NCI-H226 (cell line): ENCODE measurements around the gene GALR2.
"Not testable (repeated sequence)": the region's sequence is repeated elsewhere in the genome, so short reads cannot be mapped to it uniquely, and the experiment has no call there.

Source experiments
- DNase-seq: peaks from one replicate; pipeline ENCODE4 v3.0.0-alpha.2; 2015

Gene GALR2

DNA sequence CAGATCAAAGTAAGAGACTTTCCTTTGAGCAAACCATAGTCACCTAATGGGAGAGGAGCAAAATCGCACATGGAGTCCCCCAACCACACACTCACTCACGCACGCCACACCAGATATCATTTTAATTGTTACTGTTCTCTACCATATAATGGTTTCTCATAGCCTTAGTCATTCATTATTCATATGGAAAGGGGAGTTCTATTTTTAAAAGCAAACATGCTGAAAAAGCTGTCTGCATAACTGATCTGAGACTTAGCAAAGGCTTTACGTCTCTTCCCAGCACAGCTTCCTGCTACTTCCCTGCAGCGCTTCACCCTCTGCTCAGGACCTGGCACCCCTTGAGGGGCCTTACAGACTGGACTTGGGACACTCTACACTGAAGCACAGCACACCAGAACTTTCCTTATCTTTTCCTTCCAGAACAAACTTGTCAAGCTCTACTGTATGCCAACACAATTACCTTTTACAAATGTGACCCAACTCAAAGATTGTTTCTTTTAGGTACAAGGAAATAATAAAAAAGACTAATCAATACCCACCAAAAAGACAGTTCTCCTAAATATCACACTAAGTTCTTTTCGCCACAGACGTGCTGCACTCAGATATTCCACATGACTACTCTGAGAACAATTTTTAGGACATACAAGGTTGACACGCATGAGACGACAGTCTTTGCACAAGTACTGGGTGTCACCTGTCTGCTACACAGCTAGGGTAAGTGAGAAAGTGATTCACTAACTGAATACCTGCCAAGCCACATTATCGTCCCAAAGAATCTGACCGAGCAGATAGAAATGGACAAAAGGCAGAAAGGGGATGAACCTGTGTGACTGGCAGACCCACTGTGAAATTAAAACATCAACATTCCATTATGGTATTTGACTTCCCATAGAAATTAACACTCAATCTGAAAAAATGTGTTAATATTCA lies 23.8 kb upstream of the GALR2 start:
- no peak for DNase-seq

- no peak for DNase-seq
These were observed 23.0 kb upstream of the GALR2 start for GRCh38 chr17:76051561-76051960.

DNA sequence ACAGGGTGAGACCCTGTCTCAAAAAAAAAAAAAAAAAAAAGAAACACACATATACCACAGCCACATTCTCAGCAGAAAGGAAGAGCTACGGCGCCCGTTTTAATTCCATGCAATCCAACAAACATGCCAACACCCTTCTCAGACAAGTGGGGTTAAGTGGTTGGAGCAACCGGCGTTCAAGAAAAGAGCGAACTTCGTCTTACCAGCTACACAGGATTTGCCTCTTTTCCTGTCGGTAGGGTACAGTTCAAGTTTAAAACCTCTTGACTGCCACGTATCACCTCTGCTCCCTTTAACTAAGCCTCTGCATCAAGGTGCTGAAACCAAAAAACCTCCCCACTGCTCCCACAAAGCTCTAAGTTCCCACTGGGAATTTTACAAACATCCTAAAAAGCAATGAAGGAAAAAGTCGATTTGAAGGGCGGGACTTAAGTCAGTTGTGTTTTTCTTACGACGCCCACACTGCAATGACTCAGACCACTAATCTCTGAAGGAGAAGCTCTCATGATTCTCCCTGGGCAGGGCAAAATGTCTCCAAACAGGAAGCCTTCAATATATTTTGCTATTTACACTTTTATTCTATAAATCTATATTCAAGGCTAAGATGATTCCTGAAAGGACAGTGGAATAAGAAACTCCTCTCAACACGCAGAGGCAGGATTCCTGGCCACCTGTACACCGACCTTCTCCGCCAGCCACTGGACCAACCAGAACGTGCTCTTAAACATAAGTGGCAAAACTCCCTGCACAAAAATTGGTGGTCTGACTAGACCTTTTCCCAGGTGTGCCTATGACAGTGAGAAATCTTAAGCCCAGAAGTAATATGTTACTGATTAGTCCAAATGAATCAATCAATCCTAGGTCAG lies 21.1 kb upstream of the GALR2 start:
- DNase-seq, result peak; percentile 52

GRCh38 chr17:76054112-76054476 lies 20.5 kb upstream of the GALR2 start:
- peak; percentile 20 for DNase-seq

GRCh38 chr17:76056882-76057281 lies 17.7 kb upstream of the GALR2 start:
- no peak for DNase-seq

GRCh38 chr17:76058264-76058663 lies 16.3 kb upstream of the GALR2 start:
- DNase-seq, result not testable (repeated sequence)

DNA sequence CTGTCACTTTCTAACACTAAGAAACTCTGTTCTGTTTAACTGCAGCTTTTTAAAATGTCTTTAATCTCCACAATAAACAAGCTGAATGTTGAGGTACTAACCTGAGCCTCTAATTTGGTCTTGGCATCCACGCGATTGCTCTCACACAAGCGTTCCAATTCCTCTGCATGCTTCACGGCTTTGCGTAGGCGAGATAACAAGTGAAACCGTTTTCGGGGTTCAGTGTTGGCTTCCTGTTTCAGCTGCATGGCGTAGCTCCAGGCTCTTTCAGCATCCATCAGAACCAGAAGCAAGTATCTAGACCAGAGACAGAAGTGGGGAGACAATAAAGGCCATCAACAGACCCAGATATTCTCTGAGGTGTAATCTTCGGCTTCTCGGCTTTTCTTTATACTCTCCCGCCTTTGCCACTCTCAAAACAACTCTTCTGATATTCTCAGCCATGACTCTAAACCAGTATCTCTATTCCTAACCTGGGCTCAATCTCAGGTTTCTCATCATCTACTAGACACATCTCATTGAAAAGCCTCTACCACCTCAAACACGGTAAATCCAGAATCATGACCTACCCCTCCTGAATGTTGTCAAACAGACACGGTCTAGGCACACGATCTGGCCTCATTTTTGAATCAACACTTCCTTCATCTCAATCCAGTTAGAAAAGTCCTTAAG lies 10.6 kb upstream of the GALR2 start:
- DNase-seq, result no peak

GRCh38 chr17:76065775-76066174 lies 8.8 kb upstream of the GALR2 start:
- DNase-seq, result no peak

DNA sequence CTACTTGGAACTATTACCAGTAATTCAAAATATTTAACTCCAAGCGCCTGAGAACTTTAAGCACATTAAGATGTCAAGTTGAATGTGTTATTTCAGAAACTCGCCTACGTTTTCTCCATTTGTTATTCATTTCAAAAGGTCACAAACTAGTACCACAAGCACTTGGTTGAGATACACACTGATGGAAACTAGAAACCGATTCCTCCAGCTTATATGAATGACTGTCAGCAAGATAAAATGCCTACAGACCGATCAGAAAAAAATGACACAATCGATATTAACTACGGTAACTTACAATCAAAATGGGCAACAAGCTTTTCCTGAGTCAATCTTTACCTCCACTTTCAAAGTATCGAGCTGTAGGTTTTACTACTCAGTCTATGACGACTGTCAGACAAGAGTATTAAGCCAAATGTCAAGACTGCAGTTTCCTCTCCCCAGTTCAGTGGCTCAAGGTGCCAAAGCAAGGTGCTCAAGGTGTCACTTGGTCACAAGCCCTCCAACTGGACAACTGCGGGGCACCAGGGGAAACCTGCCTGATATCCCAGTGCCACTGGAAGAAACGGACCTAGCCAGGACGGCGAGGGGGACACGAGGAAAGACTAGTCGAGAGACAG lies 2.9 kb upstream of the GALR2 start:
- no peak for DNase-seq

DNA sequence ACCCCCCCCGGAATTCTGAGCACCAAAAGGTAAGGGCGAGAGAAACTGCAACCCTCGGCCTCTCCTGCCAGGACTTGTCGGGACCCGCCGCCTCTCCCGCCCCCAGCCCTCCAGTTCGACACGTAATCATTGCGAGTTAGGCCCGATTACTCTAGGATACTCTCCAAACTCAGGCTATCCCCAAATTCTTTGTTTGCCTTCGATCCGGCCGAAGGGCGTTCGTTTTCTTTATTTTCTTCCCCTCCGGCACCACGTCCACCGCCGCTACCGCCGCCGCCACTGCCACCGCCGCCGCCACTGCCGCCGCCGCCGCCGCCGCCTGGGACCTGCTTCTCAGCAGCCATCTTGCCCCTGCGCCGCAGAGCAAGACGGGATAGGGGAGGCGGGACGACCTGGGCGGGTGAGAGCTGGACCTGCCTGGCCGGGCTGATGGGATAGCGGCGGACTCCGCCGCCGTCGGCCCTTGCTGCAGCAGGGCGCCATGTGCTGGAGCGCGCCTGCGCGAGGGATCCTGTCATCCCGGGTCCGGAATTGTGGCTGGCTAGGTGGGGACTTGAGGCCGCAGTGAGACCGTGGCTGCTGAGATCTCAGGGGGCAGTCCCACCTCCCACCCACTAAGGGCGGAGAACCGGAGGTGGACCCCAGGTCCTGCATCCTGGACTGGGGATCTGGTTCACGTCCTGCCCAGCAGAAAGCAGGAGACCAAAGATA lies 2.3 kb upstream of the GALR2 start, which contains the start of gene SRP68:
TSS of gene SRP68 (minus strand) at position 370 of the 711 bp plus-strand sequence. CDS start at position 344, 26 bp downstream.
- peak; percentile 90 for DNase-seq

GRCh38 chr17:76075364-76076145 lies 974 bp downstream of the GALR2 start:
- no peak for DNase-seq

GRCh38 chr17:76076146-76076764 lies 1.7 kb downstream of the GALR2 start:
- no peak for DNase-seq

DNA sequence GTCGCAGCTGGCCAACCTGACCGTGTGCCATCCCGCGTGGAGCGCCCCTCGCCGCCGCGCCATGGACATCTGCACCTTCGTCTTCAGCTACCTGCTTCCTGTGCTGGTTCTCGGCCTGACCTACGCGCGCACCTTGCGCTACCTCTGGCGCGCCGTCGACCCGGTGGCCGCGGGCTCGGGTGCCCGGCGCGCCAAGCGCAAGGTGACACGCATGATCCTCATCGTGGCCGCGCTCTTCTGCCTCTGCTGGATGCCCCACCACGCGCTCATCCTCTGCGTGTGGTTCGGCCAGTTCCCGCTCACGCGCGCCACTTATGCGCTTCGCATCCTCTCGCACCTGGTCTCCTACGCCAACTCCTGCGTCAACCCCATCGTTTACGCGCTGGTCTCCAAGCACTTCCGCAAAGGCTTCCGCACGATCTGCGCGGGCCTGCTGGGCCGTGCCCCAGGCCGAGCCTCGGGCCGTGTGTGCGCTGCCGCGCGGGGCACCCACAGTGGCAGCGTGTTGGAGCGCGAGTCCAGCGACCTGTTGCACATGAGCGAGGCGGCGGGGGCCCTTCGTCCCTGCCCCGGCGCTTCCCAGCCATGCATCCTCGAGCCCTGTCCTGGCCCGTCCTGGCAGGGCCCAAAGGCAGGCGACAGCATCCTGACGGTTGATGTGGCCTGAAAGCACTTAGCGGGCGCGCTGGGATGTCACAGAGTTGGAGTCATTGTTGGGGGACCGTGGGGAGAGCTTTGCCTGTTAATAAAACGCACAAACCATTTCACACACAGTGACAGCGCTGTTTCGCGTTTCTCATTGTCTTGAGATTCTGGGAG lies 2.4 kb downstream of the GALR2 start:
- no peak for DNase-seq

- no peak for DNase-seq
These were observed 3.1 kb downstream of the GALR2 start for GRCh38 chr17:76077584-76078110.

DNA sequence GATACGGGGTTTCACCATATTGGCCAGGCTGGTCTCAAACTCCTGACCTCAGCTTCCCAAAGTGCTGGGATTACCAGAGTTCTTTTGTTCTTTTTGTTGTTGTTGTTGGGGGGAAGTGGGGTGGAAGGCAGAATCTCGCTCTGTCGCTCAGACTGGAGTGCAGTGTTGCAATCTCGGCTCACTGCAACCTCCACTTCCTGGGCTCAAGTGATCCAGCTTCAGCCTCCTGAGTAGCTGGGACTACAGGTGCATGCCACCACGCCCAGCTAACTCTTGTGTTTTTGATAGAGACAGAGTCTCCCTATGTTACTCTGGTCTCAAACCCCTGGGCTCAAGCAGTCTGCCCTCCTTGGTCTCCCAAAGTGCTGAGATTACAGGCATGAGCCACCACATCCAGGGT lies 3.8 kb downstream of the GALR2 start:
- not testable (repeated sequence) for DNase-seq

- no peak for DNase-seq
These were observed 4.4 kb downstream of the GALR2 start, which contains the start of gene ZACN for GRCh38 chr17:76078860-76079534. Gene ZACN (plus strand): TSS chr17:76079182. CDS start chr17:76079265, 83 bp downstream.

GRCh38 chr17:76079535-76079955 lies 5.0 kb downstream of the GALR2 start:
- no peak for DNase-seq

GRCh38 chr17:76079956-76080767 lies 5.6 kb downstream of the GALR2 start:
- no peak for DNase-seq
